Skeletal muscle tissue (tissue), 4 donors: ENCODE measurements around the gene ANTKMT. TPM values are rescaled to one million over a fixed set of nuclear protein-coding genes. Genes with fewer than 3 reads are reported as not detected.
A peak's percentile ranks its signal among the peaks of the same experiment; 100 is the strongest.

Experiments used
- H3K27ac ChIP-seq: one replicate; pipeline ENCODE4 v1.7.0; 2013; ENCODE audit warnings: mild to moderate bottlenecking, low read depth, low read length, inconsistent platforms
- H3K27me3 ChIP-seq, 3 donors: one replicate each; pipeline ENCODE4 v1.7.0; 2013; ENCODE audit warnings: low read length in 3 of 3; ENCODE audit not compliant: control insufficient read depth in 3 of 3, insufficient read depth in 3 of 3
- H3K36me3 ChIP-seq, 3 donors: one replicate each; pipeline ENCODE4 v1.7.0; 2013; ENCODE audit warnings: low read length in 3 of 3; ENCODE audit not compliant: control insufficient read depth in 3 of 3, insufficient read depth in 3 of 3
- H3K4me1 ChIP-seq, 3 donors: one replicate each; pipeline ENCODE4 v1.7.0; 2013; ENCODE audit warnings: low read length in 3 of 3, mild to moderate bottlenecking in 3 of 3; ENCODE audit not compliant: control insufficient read depth in 3 of 3, insufficient read depth in 3 of 3
- H3K4me3 ChIP-seq, 3 donors: one replicate each; pipeline ENCODE4 v1.7.0; 2013; ENCODE audit warnings: low read length in 3 of 3
- H3K9ac ChIP-seq, 3 donors: one replicate each; pipeline ENCODE4 v1.7.0; 2013; ENCODE audit warnings: low read length in 3 of 3, mild to moderate bottlenecking in 3 of 3, moderate library complexity in 2 of 3, low read depth in 1 of 3
- H3K9me3 ChIP-seq, 3 donors: one replicate each; pipeline ENCODE4 v1.7.0; 2013; ENCODE audit warnings: low read length in 3 of 3; ENCODE audit not compliant: control insufficient read depth in 3 of 3
- total RNA-seq: library from RNA; depleted of rRNA; stranded (reverse); fragments of >200 nt; gene quantifications from one replicate; pipeline ENCODE4 v1.2.3, GENCODE V29; 2014
- donor health status: Osteomylitis.

Gene ANTKMT
- total RNA-seq, 1 donor from 2014 or later, result 12.0 TPM

DNA sequence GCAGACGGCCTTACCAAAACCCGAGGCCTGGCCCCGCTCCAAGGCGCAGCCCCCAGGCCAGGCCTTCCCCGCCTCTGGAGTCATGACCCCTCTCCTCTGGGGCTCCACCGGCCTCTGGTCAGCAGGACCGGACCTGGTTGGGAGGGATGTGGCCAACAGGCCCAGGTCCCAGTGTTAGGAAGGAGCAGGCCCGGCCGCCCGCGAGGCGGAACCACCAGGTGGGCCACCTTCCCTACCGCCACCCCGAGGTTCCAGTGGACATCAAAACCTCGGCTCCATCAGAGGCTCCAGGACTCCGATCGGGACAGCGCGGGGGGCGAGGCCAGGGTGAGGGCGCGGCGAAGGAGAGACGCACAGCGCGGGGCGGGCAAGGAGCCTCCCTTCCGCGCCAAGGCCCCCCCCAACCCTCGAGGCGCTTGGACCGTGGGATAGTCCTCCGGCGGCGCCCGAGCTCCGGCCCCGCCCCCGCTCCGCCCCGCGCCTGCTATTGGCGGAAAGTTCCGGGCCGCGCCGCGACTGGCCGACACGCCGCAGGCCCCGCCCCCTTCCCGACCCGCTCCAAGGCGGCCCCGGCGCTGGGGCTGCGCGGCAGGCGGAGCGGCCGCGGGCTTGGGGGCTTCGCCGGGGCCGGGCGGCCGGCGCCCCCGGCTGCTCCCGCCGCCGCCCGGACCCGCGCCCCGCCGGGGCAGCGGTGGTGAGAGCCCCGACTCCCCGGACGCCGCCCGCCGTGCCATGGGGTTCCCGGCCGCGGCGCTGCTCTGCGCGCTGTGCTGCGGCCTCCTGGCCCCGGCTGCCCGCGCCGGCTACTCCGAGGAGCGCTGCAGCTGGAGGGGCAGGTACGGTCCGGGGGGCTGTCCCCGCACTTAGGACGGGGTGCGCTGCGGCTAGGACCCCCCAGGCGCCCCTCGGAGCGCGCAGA, 6.1 kb upstream of the ANTKMT start, which contains the start of gene METRN:
TSS of gene METRN (plus strand) at position 561 of the 919 bp plus-strand sequence. CDS start at position 733, 172 bp downstream.
- peaks cover 18 to 25% (median 24%) of the 10 kb centered on the region in 3 donors for H3K27me3 ChIP-seq
- peak within 1 kb of the TSS; percentile 23 to 74 (median 33) for H3K9ac ChIP-seq
- H3K36me3 ChIP-seq, result peaks cover 0 to 2% (median 0%) of the 10 kb centered on the region in 3 donors
- no peak within 1 kb of the TSS for H3K27ac ChIP-seq
- peaks cover 25 to 40% (median 28%) of the 10 kb centered on the region in 3 donors for H3K4me1 ChIP-seq
- H3K9me3 ChIP-seq, result no peaks in the 10 kb centered on the region
- H3K4me3 ChIP-seq, result peak within 1 kb of the TSS; percentile 38 to 76 (median 66)

DNA sequence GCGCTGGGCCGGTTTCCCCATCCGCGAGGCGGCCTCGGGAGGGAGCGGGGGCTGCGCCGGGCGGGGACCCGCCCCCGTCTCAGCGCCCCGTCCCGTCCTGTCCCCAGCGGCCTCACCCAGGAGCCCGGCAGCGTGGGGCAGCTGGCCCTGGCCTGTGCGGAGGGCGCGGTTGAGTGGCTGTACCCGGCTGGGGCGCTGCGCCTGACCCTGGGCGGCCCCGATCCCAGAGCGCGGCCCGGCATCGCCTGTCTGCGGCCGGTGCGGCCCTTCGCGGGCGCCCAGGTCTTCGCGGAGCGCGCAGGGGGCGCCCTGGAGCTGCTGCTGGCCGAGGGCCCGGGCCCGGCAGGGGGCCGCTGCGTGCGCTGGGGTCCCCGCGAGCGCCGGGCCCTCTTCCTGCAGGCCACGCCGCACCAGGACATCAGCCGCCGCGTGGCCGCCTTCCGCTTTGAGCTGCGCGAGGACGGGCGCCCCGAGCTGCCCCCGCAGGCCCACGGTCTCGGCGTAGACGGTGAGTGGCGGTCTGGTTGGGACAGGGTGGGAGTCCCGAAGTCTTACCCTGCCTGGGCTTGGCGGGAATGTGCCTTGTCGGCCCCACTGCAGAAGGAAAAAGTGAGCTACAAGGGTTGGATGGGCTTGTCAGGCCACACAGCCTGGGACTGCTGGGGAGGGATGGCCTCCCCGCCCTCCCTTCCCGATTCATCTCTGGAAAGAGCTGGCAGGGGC, 5.3 kb upstream of the ANTKMT start:
- peaks cover 10 to 17% (median 15%) of the 10 kb centered on the region in 3 donors for H3K27me3 ChIP-seq
- H3K9ac ChIP-seq, result peak overlapping the region; percentile 23 to 74 (median 33)
- H3K27ac ChIP-seq, result no peak overlapping the region
- H3K36me3 ChIP-seq, result peaks cover 0 to 2% (median 0%) of the 10 kb centered on the region in 3 donors
- H3K4me1 ChIP-seq, result peaks cover 32 to 44% (median 33%) of the 10 kb centered on the region in 3 donors
- peak overlapping the region; percentile 38 to 76 (median 66) for H3K4me3 ChIP-seq
- H3K9me3 ChIP-seq, result no peaks in the 10 kb centered on the region

DNA sequence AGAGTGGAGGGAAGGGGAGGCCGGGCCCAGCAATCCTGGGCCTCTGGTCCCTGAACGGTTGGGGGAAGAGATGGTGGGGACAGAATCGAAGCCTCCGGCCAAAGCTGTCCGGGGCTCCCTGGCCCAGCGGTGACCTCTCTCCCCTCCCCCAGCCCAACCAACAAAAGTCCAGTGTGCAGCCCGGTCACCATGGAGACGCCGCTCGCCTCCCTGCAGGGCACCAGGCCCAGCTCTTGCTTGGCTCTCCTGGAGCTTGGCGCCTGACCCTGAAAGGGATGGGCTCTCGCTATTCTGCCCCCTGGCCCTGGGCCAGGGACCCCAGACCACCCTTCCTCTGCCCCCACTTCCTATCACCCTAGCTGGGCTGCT, 4.8 kb upstream of the ANTKMT start:
- H3K9me3 ChIP-seq, result no peaks in the 10 kb centered on the region
- peak overlapping the region in 2 of 3 donors; percentile 14 to 66 for H3K4me3 ChIP-seq
- peaks cover 32 to 46% (median 33%) of the 10 kb centered on the region in 3 donors for H3K4me1 ChIP-seq
- peaks cover 5 to 12% (median 10%) of the 10 kb centered on the region in 3 donors for H3K27me3 ChIP-seq
- H3K36me3 ChIP-seq, result peaks cover 0 to 2% (median 0%) of the 10 kb centered on the region in 3 donors
- no peak overlapping the region for H3K27ac ChIP-seq
- H3K9ac ChIP-seq, result peak overlapping the region in 2 of 3 donors; percentile 23 to 74

DNA sequence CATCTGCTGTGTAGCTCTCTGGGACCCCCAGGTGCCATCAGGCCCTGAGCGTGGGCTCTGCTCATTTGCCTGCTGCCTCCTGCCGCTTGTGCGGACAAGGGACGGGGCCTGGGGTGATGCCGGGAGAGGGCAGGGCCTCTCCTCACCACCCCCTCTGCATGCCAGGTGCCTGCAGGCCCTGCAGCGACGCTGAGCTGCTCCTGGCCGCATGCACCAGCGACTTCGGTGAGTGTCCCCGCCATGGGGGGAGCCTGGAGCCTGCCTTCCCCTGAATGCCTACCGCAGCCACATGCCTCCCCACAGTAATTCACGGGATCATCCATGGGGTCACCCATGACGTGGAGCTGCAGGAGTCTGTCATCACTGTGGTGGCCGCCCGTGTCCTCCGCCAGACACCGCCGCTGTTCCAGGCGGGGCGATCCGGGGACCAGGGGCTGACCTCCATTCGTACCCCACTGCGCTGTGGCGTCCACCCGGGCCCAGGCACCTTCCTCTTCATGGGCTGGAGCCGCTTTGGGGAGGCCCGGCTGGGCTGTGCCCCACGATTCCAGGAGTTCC, 4.1 kb upstream of the ANTKMT start:
- Histone ChIP-seq H3K9ac (no peak overlapping the region), H3K4me1 (peaks cover 36 to 52% (median 36%) of the 10 kb centered on the region in 3 donors)

DNA sequence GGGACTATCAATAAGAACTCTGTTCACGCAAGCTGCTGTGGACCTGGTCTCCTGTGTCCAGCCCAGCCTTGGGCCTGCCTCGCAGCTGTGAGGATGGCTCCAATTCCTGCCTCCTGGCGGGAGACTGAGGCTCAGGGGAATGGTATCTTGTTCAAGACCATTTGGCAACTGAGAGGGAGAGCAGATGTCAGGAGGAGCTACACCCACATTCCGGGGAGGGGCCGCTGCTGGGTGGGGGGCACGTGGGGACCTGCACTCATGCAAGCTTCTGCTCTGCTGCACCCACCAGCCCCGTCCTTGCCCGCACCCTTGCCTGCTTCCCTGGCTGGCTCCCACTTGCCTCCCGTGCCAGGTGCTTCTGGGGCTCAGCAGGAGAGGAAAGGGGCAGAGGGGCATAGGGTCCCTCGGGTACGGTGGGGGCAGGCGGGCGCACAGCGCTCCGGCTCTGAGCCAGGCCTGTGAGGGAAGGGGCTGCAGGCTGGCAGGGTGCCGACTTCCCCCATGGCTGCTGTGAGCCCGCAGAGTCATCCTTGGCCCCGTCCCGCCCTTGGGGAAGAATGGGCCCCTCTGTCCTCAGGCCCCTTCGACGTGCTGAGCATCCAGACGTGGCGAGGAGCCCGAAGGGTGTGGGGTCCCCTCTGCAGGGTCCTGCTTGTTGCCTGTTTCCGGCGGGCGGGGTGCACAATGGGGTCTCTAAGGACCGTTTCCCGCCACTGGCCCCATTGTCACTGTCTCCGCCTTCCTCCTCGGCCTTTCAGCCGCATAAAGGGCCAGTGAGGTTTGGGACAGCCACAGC, 3.3 kb upstream of the ANTKMT start:
- Histone ChIP-seq H3K27me3 (peaks cover 0 to 7% (median 5%) of the 10 kb centered on the region in 3 donors), H3K9me3 (no peaks in the 10 kb centered on the region), H3K27ac (no peak overlapping the region), H3K9ac (no peak overlapping the region), H3K36me3 (peaks cover 0 to 2% (median 2%) of the 10 kb centered on the region in 3 donors), H3K4me1 (peaks cover 38 to 53% (median 38%) of the 10 kb centered on the region in 3 donors), H3K4me3 (no peak overlapping the region)

More for the DNA sequence above, 4.1 kb upstream of the ANTKMT start:
- Histone ChIP-seq H3K9me3 (no peaks in the 10 kb centered on the region), H3K4me3 (no peak overlapping the region), H3K27me3 (peaks cover 0 to 7% (median 5%) of the 10 kb centered on the region in 3 donors), H3K27ac (no peak overlapping the region), H3K36me3 (peaks cover 0 to 2% (median 0%) of the 10 kb centered on the region in 3 donors)

DNA sequence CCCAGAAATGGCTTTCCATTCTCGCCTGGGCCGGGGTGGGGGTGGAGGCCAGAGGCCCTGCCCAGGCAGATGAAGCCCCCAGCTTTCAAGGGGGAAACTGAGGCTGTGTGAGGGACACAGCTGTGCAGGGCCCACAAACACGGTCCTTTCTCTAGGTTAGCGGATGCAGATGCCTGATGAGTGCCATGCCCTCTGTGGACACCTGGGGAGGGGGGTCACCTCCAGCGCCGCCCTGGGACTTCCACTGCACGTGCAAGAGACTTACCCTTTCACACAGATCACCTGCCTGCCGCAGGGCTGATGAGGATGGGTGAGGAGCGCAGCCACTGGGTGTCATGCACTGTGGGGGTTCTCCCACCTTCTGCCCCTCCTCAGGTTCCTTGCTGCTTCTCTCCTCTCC, 2.6 kb upstream of the ANTKMT start:
- Histone ChIP-seq H3K9me3 (no peaks in the 10 kb centered on the region), H3K4me1 (peaks cover 38 to 51% (median 38%) of the 10 kb centered on the region in 3 donors), H3K4me3 (no peak overlapping the region), H3K9ac (no peak overlapping the region), H3K27me3 (peaks cover 0 to 7% (median 5%) of the 10 kb centered on the region in 3 donors), H3K27ac (no peak overlapping the region), H3K36me3 (peaks cover 0 to 2% (median 2%) of the 10 kb centered on the region in 3 donors)

DNA sequence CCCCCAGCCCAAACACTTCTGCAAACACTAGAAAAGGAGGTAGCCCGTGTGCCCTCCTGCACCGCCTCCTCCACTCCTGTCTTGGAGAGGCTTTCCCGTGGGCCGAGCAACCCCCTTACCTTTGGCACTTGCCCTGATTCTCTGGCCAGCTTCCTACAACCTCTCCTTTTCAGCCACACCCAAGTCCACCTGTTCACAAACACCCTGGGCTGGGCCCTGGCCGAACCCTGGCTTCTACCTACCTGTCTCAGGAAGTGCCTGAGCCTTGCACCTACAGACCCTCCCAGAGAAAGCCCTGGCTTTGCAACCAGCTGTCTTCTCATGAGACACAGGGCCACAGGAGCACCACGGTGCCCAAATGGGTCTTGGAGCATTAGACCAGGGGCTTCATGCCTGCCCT, 2.0 kb upstream of the ANTKMT start:
- H3K4me3 ChIP-seq, result no peak overlapping the region
- peaks cover 37 to 51% (median 38%) of the 10 kb centered on the region in 3 donors for H3K4me1 ChIP-seq
- peak overlapping the region in 1 of 3 donors; percentile 45 for H3K9ac ChIP-seq
- no peak overlapping the region for H3K27ac ChIP-seq
- peaks cover 0 to 2% (median 2%) of the 10 kb centered on the region in 3 donors for H3K36me3 ChIP-seq
- H3K9me3 ChIP-seq, result no peaks in the 10 kb centered on the region
- peaks cover 0 to 3% (median 3%) of the 10 kb centered on the region in 3 donors for H3K27me3 ChIP-seq

DNA sequence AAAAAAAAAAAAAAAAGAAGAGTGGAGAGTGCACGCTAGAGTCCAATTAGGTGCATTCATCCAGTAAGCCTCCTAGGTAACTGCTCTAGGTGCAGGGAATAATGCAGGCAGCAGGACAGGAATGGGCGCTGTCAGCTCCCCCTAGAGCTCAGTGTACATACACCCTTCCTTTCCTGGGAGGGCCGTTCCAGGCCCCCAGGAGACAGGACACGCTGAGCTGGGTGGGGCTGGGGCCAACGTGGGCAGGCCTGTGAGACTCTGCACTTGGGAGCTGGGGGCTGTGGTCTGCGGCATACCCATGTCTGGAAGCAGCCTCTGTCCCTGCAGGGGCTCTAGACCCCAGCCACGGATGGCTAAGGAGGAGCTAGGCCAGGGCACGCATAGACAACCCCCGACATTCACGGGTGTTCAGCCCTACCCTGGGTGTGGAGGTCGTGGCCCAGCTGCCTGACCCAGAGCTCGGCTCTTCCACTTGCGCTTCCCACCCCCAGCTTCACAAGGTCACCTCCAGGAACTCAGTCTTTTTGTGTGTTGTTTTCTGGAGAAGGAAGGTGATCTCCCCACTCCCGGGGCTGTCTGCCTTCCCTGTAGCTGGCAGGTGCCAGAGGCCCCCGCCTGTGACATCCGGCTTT, 1.0 kb upstream of the ANTKMT start:
- peaks cover 29 to 42% (median 35%) of the 10 kb centered on the region in 3 donors for H3K4me1 ChIP-seq
- H3K27ac ChIP-seq, result peak overlapping the region; percentile 79

More for the DNA sequence above, 1.0 kb upstream of the ANTKMT start:
- Histone ChIP-seq H3K36me3 (peaks cover 0 to 2% (median 2%) of the 10 kb centered on the region in 3 donors), H3K27me3 (peaks cover 0 to 5% (median 0%) of the 10 kb centered on the region in 3 donors), H3K9ac (peak overlapping the region; percentile 80 to 97 (median 88)), H3K4me3 (peak overlapping the region; percentile 71 to 89 (median 88)), H3K9me3 (no peaks in the 10 kb centered on the region)
